ENCODE data around the gene MDFIC2.
A peak's percentile ranks its signal among the peaks of the same experiment; 100 is the strongest.

Gene MDFIC2

GRCh38 chr3:70264122-70264780 is 48.2 kb downstream of the MDFIC2 start:
- TF ChIP-seq CTCF (IDR thresholded peaks at IDR 0.05; ENCODE audit: low read length, missing control alignments) = no peak
- no peak overlapping the region for H3K4me3 ChIP-seq (replicated peaks; ENCODE audit: low read depth, low read length)
- peak; percentile 31 for DNase-seq (ENCODE audit: low read depth)

GRCh38 chr3:70261283-70261682 is 51.2 kb downstream of the MDFIC2 start:
- TF ChIP-seq CTCF (IDR thresholded peaks at IDR 0.05; ENCODE audit: low read length, missing control alignments) = no peak
- H3K4me3 ChIP-seq (replicated peaks; ENCODE audit: low read depth, low read length) = no peak overlapping the region
- DNase-seq (ENCODE audit: low read depth) = no peak

GRCh38 chr3:70256566-70256965 is 55.9 kb downstream of the MDFIC2 start:
- no peak overlapping the region for H3K4me3 ChIP-seq (replicated peaks; ENCODE audit: low read depth, low read length)
- DNase-seq (ENCODE audit: low read depth) = no peak
- no peak for TF ChIP-seq CTCF (IDR thresholded peaks at IDR 0.05; ENCODE audit: low read length, missing control alignments)

- TF ChIP-seq CTCF (IDR thresholded peaks at IDR 0.05; ENCODE audit: low read length, missing control alignments) = no peak
- no peak overlapping the region for H3K4me3 ChIP-seq (replicated peaks; ENCODE audit: low read depth, low read length)
- no peak for DNase-seq (ENCODE audit: low read depth)
These were observed 61.9 kb downstream of the MDFIC2 start for GRCh38 chr3:70250492-70250891.

- peak; percentile 67 for DNase-seq (ENCODE audit: low read depth)
- no peak overlapping the region for H3K4me3 ChIP-seq (replicated peaks; ENCODE audit: low read depth, low read length)
- TF ChIP-seq CTCF (IDR thresholded peaks at IDR 0.05; ENCODE audit: low read length, missing control alignments) = no peak
These were observed 62.8 kb downstream of the MDFIC2 start for GRCh38 chr3:70249509-70250160.

- no peak for DNase-seq (ENCODE audit: low read depth)
- TF ChIP-seq CTCF (IDR thresholded peaks at IDR 0.05; ENCODE audit: low read length, missing control alignments) = no peak
- no peak overlapping the region for H3K4me3 ChIP-seq (replicated peaks; ENCODE audit: low read depth, low read length)
These were observed 63.6 kb downstream of the MDFIC2 start for GRCh38 chr3:70248856-70249255.

GRCh38 chr3:70247955-70248354 is 64.5 kb downstream of the MDFIC2 start:
- peak; percentile 3 for DNase-seq (ENCODE audit: low read depth)
- no peak overlapping the region for H3K4me3 ChIP-seq (replicated peaks; ENCODE audit: low read depth, low read length)
- TF ChIP-seq CTCF (IDR thresholded peaks at IDR 0.05; ENCODE audit: low read length, missing control alignments) = no peak

Data from fibroblast of pulmonary artery (primary cell).